ENCODE results near the gene SOCS4.
"Not testable (repeated sequence)": the region's sequence is repeated elsewhere in the genome, so short reads cannot be mapped to it uniquely, and the experiment has no call there.

The SOCS4 gene, protein sequence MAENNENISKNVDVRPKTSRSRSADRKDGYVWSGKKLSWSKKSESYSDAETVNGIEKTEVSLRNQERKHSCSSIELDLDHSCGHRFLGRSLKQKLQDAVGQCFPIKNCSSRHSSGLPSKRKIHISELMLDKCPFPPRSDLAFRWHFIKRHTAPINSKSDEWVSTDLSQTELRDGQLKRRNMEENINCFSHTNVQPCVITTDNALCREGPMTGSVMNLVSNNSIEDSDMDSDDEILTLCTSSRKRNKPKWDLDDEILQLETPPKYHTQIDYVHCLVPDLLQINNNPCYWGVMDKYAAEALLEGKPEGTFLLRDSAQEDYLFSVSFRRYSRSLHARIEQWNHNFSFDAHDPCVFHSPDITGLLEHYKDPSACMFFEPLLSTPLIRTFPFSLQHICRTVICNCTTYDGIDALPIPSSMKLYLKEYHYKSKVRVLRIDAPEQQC

DNA sequence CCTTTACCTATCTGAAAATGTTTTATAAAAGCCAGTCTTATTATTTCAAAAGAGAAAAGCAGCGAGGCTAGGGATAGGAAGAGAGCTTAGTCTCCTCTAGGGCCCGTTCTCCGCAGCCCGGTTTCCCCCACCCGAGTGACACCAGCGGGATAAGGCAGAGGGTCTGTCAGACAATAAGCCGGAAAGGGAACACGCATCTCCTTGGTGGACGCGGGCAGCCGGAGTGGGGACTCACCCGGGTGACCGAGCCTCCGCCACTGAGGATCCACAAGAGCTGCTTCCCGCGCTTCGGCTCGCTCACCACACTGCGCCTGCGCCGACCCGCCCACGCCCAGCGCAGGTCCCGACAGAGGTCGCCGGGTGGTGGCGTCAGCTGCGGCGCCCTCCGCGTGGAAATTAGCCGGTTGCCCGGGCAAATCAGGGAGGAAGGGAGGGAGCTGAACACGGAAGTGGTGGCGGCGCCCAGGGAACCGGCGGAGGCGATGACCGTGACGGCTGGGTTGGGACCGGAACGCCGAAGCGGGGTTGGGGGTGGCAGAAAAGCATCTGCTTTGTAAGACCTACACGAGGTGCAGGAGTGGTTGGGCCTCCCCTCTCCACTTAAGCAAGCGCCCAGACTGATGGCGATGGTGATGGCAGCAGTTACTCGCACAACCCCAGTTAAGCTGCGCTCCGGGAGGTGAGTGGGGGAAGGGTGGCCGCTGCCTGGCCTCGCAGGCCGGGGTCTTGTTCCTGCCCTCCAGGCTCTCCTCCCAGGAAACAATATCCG, at the start of gene SOCS4, which contains the start of gene WDHD1:
Gene SOCS4 (plus strand): TSS at position 444 of the 769 bp plus-strand sequence. CDS start 15,806 bp downstream, outside the sequence.
Gene WDHD1 (minus strand): TSS at position 307 of the 769 bp plus-strand sequence. CDS start 312 bp downstream, outside the sequence.
- DNase-seq (ENCODE audit: low read depth in 2 of 2), result peak; percentile 95 to 97

DNA sequence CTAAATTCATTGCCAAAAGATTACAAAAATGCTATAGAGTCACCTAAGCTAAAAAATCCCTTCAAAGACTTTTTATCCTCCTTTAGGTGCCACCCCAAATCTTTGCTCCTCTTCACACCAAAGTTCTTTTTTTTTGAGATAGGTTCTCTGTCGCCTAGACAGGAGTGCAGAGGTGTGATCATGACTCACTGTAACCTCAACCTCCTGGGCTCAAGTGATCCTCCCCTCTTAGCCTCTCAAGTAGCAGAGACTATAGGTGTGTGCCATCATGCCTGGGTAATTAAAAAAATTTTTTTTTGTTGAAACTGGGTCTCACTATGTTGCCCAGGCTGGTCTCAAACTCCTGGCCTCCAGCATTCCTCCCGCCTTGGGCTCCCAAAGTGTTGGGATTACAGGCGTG, 48.0 kb upstream of the SOCS4 start:
- no peak for DNase-seq (ENCODE audit: low read depth in 2 of 2)

DNA sequence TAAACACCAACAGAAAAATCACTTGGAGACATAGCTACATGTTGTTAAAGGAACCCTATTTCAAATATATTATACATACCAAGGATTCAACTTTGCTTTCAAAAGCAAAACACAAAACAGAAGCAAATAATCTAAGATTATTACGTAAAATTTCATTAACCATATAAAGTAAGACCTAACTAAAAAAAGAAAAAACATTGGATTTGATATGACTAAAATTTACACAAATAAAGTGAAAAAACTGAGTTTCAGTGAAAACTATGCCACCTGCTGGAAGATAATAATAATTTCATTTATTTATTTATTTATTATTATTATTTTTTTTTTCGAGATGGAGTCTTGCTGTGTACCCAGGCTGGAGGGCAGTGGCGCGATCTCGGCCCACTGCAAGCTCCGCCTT, 45.3 kb upstream of the SOCS4 start:
- no peak for DNase-seq (ENCODE audit: low read depth in 2 of 2)

DNA sequence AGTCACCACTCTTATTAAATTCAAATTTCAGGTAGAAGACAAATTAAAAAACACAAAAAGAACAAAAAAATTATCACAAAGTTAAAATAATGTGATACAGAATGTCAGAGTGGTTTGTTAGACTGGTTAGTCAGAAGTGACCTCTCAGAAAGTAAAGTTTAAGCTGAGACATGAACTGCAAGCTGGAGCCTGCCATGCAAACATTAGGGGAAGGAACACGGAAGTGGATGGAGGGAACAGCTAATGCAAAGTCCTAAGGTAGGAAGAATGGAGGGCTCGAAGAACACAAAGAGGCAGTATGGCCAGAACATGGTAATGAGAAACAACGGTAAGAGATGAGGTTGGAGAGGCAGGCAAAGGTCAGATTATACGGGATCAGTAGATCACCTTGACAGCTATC, 41.9 kb upstream of the SOCS4 start:
- DNase-seq (ENCODE audit: low read depth in 2 of 2), result no peak

DNA sequence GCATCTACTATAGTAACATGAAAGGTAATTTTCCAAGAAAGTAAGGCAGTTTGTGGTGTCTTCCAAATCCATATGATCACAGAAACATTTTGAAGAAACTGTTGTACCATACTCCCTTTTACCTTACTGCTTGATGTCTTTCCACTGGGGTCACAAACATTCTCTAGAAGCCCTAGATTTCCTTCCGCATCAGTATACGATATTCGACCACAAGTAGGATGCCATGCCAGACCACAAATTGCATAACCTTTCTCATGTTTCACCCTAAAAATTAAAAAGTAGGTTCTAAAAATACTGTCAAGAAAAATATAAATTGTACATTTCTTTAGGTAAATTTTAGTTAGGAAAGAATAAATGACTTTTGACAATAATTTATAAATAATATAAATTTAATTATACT, 26.7 kb upstream of the SOCS4 start:
- no peak for DNase-seq (ENCODE audit: low read depth in 2 of 2)

DNA sequence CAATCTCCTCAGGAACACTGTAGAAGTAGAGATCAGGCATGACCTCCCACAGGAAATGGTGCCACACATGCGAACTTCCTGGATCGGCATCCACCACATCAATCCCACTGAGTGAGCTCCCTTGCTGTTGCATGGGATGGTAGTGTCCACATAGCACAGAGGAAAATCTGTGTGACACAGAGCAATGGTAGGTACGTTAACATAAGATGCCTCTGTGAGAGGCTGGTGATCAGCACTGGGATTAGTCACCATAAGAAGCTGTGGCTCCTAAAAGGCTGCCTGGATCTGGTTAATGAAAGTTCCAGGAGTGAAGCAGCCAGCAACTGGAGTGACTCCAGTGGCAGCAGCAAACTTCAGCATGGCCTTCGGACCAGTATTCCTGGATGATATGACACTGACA, 22.0 kb upstream of the SOCS4 start:
- no peak for DNase-seq (ENCODE audit: low read depth in 2 of 2)

DNA sequence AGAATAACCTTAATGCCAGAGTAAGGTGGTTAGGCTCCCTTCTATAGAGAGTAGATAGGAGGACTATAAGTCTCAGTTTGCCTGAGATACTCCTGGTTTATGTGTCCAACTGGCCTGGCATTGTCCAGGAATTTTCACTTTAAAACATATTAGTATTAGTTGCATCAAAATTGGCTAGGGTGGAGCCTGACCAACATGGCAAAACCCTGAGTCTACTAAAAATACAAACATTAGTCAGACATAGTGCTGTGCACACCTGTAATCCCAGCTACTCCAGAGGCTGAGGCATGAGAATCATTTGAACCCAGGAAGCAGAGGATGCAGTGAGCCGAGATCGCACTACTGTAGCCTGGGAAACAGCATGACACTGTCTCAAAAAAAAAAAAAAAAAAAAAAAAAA, 12.0 kb upstream of the SOCS4 start:
- no peak for DNase-seq (ENCODE audit: low read depth in 2 of 2)

DNA sequence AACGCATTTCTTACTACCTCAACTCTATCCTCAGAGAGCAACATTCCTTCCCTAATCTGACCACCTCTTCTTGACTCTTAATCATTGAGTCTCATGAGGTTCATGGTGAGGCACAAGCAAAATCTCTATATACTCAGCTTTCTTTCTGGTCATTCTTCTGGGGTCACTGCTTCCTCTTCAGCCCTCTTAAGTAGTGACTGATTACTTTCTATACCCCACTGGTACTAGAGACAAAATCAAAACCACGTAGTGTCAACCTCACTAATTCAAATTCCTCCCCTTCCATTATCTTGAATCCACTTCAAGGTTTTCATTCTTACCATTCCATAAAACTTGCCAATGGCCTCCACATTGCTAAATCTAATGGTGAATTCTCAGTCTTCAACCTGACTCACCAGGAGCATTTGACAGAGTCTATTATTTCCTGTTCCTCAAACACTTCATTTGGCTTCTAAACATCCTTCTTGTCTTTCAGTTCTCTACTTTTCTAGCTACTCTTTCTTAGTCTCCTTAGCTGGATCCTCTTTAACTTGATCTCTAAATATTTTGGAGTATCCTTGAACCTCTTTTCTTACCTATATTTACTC, 7.0 kb upstream of the SOCS4 start:
- no peak for DNase-seq (ENCODE audit: low read depth in 2 of 2)

DNA sequence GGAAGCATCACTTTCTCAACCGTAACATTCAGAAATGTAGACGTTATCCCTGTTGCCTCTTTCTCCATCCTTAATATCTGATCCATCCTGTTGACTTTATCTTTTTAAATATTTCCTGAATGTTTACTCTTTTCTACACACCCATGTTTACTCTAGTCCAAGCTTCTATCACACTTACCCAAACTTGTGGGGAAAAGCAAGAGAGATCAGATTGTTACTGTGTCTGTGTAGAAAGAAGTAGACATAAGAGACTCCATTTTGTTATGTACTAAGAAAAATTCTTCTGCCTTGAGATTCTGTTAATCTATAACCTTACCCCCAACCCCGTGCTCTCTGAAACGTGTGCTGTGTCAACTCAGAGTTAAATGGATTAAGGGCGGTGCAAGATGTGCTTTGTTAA, 2.7 kb upstream of the SOCS4 start:
- DNase-seq (ENCODE audit: low read depth in 2 of 2), result not testable (repeated sequence)

DNA sequence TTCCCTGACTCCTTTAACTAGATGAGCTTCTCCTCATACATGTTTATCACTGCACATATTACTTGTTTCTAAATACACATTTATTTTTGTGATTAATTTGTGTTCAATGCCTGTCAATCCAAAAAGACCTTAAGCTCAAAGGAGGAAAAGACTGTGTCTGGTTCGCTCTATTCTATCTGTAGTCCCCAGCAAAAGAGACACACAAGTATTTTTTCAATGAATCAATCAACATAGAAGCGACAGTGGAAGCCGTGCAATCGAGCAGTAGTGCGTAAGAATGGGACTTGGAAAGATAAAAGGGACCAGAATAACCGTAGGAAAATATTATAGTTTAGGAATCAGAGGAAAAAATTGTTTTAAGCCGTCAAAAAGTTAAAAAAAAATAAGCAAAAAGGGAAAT, 1.1 kb upstream of the SOCS4 start:
- no peak for DNase-seq (ENCODE audit: low read depth in 2 of 2)

DNA sequence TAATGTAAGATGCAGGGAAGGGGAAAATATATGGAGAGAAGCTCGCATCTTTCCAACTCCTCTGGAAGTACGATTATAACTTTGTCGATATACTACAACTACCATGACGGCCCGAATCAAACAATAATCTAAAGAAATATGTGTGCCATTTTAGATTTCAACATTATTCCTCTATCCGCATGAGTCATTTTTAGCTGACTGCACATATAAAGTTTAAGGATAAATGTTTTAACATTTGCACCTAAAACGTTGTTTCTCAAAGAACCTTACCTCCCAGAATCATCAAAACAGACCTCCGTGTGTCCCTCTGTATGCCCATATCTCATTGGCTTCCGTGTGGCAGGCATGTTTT, 619 bp upstream of the SOCS4 start:
- DNase-seq (ENCODE audit: low read depth in 2 of 2), result no peak

DNA sequence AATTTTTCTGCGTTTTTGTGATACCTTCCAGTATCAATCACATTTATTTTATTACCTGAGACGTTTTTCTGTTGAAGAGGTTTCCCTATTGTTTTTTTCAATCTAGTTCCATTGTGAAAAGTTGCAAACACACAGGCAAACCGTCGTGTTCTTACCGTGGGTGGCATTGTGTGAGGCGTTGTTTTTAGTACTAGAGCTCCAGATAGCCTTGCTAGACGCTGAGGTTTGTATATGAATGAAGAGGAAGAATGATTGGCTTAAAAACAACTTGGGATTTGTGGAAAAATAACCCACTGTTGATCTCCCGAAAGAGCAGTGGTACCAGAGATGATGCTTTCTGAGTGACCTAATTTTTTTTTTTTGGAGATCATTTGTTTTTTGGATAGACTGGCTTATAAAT, 1.0 kb downstream of the SOCS4 start:
- no peak for DNase-seq (ENCODE audit: low read depth in 2 of 2)

DNA sequence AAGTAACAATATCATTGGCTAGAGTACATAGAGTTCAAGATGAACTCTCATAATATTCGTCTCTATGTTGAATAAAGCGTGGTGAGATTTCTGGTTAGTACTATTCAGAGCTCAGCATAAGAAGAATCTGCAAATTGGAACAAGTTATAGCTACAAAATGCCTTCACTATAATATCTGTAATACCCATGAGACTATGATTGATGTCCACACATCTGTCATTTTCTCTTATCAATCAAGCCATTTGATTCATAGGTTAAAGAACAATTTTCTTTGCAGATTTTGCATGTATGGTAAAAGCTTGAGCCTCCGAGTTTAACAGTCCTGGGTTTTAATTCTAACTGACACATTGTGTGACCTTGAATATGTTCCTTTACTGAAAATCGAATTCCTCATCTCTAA, 1.4 kb downstream of the SOCS4 start:
- no peak for DNase-seq (ENCODE audit: low read depth in 2 of 2)

DNA sequence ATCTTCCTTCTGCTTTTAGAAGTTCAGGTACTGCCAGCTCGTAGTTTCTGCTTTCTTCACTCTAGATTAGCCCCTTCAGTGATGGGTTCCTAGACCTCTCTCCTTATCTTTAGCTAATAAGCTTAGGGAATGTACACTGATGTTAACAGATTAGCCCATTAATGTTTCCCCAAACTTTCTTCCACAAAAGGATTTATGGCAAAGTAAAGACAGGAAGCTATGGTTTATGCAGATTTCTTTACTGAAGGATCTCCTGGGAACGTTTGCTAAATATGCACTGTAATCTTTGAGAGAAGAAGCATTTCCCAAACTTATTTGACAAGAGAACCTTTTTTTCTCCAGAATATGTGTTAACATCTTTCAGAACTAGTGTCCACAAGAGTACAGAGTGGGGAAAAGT, 4.2 kb downstream of the SOCS4 start:
- DNase-seq (ENCODE audit: low read depth in 2 of 2), result no peak

DNA sequence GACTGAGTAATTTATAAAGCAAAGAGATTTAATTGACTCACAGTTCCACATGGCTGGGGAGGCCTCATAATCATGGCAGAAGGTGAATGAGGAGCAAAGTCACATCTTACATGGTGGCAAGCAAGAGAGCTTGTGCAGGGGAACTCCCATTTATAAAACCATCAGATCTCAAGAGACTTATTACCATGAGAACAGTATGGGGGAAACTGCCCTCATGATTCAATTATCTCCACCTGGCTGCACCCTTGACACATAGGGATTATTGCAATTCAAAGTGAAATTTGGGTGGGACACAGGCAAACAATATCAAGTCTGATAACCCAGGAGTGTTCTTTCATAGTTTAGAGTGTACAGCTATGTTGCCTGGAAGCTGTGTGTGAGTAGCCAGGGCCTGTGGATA, 11.0 kb downstream of the SOCS4 start:
- DNase-seq (ENCODE audit: low read depth in 2 of 2), result not testable (repeated sequence)

DNA sequence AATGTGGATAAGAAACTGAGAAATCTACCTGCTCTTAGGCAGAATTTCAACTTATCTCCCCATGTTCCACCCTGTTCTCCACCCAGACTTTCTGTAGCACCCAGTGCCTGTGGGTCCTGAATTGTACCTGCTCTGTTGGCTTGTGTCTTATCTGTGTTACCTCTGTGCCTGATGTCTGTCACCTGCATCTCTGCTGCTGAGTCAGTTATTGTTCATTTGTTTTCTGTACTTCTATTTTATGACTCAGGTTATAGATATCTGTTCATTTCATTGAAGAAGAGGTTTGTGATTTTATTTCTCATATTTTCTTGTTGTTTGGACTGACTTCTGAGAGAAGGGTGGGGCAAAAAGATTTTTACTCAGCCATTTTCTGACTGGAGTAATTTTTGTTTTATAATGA, 11.7 kb downstream of the SOCS4 start:
- DNase-seq (ENCODE audit: low read depth in 2 of 2), result no peak

DNA sequence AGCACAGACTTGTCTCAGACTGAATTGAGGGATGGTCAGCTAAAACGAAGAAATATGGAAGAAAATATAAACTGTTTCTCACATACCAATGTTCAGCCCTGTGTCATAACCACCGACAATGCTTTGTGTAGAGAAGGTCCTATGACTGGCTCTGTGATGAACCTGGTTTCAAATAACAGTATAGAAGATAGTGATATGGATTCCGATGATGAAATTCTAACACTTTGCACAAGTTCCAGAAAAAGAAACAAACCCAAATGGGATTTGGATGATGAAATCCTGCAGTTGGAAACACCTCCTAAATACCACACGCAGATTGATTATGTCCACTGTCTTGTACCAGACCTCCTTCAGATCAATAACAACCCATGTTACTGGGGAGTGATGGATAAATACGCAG, 16.5 kb downstream of the SOCS4 start:
- DNase-seq (ENCODE audit: low read depth in 2 of 2), result no peak

DNA sequence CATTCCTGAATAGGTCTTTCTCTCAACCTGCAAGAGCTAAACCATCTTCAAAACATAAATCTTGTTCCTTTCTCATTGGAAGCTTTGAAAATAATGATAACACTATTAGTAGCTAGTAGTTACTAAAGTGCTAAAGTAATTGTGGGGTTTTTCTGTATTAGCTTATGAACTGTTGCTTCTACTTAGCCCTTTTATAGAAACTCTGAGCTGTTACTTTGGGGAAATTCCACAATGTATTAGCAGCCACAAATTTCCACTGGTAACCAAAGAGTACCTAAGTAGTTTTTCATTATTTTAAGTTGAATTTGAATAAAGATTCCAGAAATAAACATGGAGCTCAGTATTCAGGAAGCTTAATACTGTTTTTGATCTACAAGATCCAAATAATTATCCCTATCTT, 18.1 kb downstream of the SOCS4 start:
- DNase-seq (ENCODE audit: low read depth in 2 of 2), result no peak

DNA sequence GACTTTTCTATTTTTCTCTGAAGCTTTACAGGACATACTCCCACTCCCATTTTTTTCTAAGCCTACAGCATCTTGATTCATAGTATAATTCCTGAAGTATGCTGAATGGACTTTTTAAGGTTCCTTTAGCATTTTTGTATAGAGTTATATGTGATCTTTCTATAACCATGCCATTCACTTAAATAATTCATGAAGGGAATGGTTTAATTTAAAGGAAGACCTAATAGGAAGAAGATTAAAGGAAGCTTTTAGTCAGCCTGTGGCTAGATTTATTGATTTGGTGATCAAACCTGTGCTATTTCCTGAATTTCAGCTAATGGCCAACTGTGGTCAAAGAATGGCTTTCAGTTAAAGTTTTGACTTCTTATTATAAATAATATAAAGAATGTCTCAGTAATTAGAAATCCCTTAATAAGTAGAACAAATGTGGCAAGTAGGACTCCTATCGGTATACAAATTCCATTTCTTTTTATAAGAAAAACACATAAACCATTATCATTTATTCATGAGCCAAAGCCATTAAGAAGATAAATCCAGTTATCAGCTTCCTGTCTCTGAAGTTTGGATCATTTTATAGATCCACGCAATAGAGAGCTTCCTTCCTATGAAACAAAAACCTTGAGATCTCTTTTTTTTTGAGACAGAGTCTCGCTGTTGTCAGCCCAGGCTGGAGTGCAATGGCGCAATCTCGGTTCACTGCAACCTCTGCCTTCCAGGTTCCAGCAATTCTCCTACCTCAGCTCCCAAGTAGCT, 20.4 kb downstream of the SOCS4 start:
- DNase-seq (ENCODE audit: low read depth in 2 of 2), result no peak

DNA sequence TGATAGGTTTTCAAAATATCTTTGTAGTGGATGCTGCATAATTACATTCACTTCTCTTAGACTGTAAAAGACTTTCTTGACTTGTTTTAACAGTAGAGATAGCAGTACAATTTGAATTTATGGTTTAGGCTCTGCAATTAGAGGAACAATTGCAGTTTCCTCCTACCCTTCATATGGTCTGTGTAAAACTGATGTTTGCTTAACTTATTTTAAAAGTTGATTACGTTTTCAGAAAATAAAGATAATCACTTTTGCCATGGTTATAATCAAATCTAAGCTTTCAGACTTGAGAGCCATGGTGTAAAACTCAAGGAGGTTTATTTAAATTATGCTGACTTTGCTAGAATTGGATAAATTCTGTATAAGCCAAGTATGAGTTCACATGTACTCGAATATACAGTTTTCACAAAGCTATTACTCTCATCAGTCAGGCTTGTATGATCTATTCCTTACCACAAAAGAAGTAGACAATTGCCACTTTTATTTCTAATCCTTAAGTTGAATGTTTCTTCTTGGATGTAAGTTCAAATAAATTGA, 21.9 kb downstream of the SOCS4 start:
- DNase-seq (ENCODE audit: low read depth in 2 of 2), result no peak

DNA sequence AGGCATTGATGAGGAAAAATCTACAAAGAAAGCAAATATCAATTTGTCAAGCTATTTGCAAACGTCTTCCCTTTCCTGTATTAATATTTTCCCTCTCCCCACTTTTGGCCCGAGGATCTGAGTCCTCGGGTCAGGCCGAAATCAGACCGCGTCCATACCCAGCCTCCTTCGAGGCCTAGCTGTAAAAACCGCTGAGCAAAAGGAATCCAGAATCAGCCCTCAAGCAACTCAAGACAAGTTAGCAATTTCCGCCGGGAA, 24.1 kb downstream of the SOCS4 start:
- DNase-seq (ENCODE audit: low read depth in 2 of 2), result no peak
